Lung microvascular endothelial cell (primary cell): ENCODE data around the gene OR2M2. TPM values are rescaled to one million over a fixed set of nuclear protein-coding genes. Genes with fewer than 3 reads are reported as not detected.

Source experiments
- DNase-seq, 2 donors: peaks; one replicate each; pipeline versions ENCODE4 v3.0.0 to v3.0.0-alpha.2; 2010; ENCODE audit warnings: low read depth in 2 of 2
- total RNA-seq: library from RNA; depleted of rRNA; stranded (reverse); fragments of >200 nt; gene quantifications from 2 replicates; pipeline ENCODE4 v1.2.1, GENCODE V29; 2014

OR2M2 gene
- not detected in 2 replicates for total RNA-seq

GRCh38 chr1:248174521-248174920 lies at the start of gene OR2M2:
OR2M2 (plus strand) TSS chr1:248174821; CDS start chr1:248179986, 5,165 bp downstream.
- DNase-seq: no peak

DNA sequence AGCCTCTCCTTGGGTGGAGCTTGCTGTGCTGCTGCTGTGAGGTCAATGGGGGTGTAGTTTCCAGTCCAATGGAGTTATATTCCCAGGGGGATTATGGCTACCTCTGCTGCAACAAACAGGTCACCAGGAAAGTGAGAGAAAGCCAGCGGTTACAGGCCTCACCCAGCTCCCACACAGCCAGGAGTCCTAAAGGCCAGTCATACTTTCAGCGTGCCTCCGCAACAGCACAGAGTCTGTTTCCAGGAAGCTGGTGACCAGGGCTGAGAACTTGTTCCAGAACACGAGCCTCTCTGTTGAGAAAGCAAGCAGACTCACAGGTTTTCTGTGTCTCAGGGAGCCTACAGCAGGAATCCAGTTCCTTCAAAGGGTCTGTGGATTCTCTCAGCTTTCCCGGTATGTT lies 47.0 kb upstream of the OR2M2 start:
- no peak for DNase-seq

- DNase-seq: no peak
Measured at GRCh38 chr1:248136811-248137210, 37.8 kb upstream of the OR2M2 start.

- no peak for DNase-seq
Measured at GRCh38 chr1:248140846-248141245, 33.8 kb upstream of the OR2M2 start.

DNA sequence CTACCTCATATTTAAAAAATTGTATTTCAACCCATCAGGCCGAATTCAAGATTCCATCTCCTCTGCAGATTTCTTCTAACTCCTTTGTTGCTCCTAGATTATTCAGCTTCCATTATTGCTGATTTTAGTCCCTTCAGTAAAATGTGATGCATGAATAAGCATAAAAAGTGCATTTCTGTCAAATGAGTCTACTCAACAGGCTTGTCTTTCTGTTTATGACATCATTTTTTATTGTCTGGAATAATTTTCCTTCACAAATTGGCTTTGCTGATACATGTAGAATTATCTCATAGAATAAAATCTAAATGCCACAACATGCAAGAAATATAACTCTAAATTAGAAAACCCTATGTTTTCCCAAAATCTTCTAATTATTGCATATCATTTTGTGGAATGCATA lies 31.3 kb upstream of the OR2M2 start:
- no peak for DNase-seq

DNA sequence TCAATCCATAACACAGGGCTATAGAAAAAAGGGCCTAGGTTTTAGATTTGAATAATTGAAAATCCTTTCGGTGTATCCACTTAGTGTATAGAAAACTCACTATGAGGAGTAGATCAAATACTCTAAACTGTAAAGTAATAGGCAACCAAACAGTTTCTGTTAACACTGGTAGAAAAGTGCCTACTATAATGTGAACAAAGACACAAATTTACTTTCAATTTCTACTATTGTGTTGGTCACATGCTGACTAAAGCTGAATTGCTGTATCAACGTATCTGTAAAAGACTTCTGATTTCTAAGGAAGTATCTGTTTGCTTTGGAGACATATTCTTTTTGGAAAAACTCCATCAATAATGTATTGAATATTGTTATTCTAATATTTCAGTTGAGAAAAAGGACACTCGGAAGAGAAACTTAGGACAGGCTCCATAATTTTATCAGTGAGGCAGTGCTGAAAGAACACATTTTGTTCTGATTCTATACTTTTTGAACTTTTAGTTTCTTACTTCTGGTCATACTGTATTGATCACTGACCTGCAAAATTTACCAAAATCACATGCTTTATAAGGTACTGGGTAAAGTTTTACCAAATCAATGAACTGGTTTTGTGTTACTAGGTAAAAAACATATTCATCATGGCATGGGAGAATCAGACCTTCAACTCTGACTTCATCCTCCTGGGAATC lies 30.0 kb upstream of the OR2M2 start, which contains the start of gene OR2M5:
OR2M5 (plus strand) TSS at position 636 of the 686 bp plus-strand sequence; CDS start at position 636, 0 bp downstream.
- DNase-seq: no peak

DNA sequence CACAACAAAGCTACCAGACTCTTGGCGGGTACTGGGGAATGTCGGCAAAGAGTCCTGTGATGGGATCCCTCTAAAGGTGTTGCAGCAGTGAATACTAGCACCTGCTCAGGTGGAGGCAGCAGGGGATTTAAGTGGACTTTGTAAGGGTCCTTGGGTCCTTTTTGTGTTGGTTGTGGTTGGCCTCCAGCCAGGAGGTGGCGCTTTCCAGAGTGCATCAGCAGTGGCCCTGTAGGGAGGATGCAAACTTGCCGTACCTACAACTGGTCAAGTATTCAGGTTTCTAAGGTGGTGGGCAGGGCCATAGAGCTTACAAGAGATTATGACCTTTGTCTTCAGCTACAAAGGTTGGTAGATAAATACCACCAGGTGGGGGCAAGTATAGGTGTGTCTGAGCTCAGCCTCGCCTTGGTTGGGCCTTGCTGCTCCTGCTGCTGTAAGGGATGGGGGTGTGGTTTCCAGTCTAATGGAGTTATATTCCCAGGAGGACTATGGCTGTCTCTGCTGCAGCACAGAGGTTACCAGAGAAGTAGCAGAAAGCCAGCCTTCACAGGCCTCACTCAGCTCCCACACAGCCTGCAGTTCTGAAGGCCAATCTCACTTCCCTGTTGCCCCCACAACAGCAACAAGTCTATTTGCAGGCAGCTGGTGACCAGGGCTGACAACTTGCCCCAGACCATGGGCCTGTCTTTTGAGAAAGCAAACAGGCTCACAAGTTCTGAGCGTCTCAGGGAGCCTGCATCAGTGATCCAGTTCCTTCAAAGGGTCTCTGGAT lies 22.4 kb upstream of the OR2M2 start:
- DNase-seq: no peak

- DNase-seq: no peak
Measured at GRCh38 chr1:248155927-248156326, 18.7 kb upstream of the OR2M2 start.

DNA sequence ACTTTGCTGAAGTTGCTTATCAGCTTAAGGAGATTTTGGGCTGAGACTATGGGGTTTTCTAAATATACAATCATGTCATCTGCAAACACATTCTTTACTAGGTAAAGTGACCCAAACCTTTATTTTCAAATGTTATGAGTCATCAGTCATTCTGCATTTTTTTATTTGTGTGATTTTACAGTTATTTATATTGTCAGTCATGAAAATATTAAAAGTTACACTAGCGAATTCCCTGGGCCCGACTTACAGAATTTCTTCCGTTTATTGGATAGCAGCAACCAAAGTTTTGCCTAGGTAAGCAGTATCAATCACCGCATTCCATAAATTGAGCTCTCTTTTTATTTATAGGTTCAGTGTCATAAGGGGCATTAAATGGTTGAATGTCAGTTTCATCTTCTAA lies 15.9 kb upstream of the OR2M2 start:
- no peak for DNase-seq

GRCh38 chr1:248164031-248164430 lies 10.6 kb upstream of the OR2M2 start:
- no peak for DNase-seq

DNA sequence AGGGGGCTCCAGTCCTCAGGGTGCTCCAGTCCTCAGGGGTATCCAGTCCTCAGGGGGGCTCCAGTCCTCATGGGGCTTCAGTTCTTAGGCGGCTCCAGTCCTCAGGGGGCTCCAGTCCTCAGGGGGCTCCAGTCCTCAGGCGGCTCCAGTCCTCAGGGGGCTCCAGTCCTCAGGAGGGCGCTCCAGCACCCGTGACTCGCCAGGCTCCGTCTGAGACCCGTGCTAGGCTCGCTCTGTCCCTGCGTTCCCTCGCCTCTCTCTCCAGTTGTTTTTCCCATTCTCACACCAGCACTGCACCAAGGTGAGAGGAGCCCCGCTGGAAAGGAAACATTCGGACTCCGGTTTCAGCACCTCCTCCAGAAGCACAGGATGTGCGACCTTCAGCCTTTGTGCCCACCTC lies 9.4 kb upstream of the OR2M2 start:
- no peak for DNase-seq

DNA sequence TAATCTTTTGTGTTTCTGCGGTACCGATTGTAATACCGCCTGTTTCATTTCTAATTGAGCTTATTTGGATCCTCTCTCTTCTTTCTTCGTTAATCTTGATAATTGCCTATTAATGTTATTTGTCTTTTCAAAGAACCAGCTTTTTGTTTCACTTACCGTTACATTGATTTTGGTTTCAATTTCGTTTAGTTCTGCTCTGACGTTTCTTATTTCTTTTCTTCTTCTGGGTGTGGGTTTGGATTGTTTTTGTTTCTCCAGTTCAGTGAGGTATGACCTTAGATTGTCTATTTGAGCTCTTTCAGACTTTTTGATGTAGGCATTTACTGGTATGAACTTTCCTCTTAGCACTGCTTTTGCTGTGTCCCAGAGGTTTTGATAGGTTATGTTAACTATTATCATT lies 9.4 kb downstream of the OR2M2 start:
- no peak for DNase-seq

DNA sequence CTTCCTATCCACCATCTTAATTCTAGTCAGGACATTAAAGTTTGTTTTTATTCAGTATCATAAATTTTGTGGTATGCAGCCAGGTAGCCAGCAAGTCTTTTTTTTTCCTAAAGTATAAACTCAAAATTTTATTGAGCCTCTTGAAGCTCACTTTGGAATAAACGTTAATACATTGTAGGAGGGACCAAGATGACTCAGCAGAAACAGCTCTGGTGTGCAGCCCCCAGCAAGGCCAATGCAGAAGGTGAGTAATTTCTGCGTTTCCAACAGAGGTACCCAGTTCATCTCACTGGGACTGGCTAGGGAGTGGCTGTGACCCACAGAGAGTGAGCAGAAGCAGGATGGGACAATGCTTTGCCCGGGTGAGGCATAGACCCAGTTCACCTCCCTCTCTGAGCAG lies 12.7 kb downstream of the OR2M2 start:
- DNase-seq: no peak

- no peak for DNase-seq
Measured at GRCh38 chr1:248189026-248189425, 14.4 kb downstream of the OR2M2 start.

GRCh38 chr1:248194117-248194516 lies 19.5 kb downstream of the OR2M2 start:
- DNase-seq: no peak

GRCh38 chr1:248196965-248197364 lies 22.3 kb downstream of the OR2M2 start, which contains the start of gene OR2M3:
OR2M3 (plus strand) TSS chr1:248197265; CDS start chr1:248203068, 5,803 bp downstream.
- no peak for DNase-seq

DNA sequence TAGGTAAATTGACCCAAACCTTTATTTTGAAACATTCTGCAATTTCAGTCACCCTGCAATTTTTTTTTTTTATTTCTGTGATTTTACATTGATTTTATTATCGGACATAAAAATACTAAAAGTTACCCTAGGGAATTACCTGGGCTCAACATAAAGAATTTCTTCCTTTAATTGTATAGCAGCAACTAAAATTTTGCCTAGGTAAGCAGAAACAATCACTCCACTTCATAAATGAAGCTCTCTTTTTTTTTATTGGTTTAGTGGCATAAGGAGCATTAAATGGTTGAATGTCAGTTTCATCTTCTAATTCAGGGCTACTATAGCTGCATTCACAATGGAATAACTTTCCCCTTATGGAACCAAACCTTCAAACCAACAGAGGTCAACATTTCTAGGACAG lies 41.3 kb downstream of the OR2M2 start:
- DNase-seq: no peak

DNA sequence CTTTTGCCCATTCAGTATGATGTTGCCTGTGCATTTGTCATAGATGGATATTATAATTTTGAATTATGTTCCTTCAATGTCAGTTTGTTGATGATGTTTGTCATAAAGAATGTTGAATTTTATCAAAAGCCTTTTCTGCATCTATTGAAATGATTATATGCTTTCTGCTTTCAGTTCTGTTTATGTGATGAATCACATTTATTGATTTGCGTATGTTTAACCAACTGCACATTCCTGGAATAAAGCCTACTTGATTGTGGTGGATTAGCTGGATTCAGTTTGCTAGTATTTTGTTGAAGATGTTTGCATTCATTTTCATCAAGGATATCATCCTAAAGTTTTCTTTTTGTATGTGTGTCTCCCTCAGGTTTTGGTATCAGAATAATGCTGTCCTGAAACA lies 50.9 kb downstream of the OR2M2 start:
- no peak for DNase-seq

- no peak for DNase-seq
Measured at GRCh38 chr1:248229360-248229908, 54.8 kb downstream of the OR2M2 start.
